HG03060 (cell line): ENCODE results near the gene SON.
"Not testable (repeated sequence)": the region's sequence is repeated elsewhere in the genome, so short reads cannot be mapped to it uniquely, and the experiment has no call there.

Experiments
- ATAC-seq: cut with Tn5 transposase; IDR thresholded peaks from one replicate; pipeline ENCODE4 v1.9.1; 2021; ENCODE audit warnings: low read depth, moderate number of reproducible peaks; ENCODE audit not compliant: unreplicated experiment

SON gene

DNA sequence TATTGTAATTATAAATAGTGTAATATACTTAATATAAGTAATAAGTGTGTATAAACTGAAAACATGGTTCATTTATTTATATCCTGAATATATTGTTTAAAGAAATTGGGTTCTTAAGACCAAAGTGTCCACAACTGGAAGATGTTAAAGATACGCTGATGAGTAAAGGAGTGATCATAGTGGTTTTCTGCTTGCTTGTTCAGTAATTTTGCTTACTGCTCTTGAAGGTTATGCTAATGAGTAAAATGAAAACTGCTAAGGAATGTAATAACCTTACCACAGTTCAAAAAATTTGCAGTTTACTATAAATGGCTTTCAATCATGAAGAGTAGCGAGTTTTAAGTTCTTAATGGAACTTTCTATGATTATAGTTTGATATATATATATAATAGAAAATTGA, 23.7 kb downstream of the SON start:
- ATAC-seq, result no peak

DNA sequence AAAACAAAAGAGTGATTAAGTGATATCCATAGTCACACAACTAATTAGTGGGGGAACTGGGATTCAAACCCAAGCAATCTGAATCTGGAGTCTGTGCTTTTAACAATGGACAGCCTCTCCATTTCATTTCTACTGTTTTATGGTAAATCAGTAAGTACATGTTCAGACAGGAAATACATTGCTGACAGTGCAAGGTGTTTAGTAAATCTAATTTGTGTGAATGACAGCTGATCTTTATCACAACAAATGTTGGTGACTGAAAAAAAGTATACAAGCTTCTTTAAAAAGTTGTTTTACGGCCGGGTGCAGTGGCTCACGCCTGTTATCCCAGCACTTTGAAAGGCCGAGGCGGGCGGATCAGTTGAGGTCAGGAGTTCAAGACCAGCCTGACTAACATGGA, 25.1 kb downstream of the SON start:
- no peak for ATAC-seq

DNA sequence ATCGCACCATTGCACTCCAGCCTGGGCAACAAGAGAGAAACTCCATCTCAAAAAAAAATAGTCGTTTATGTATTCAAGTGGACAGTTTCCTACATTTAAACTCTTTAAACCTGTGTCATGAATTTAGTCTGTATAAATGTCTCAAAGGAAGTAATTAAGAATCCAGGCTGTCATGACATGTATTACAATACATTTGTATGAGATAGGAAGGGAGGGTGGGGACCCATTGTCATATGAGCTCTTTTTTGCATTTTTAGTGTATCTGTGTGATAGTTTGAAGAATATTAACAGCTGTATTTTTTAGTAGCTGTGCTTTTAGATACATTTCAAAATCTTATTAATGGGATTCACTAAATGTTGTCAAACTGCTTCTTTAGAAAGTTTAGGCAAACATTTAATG, 25.6 kb downstream of the SON start:
- no peak for ATAC-seq

GRCh38 chr21:33569991-33570390, 27.2 kb downstream of the SON start:
- ATAC-seq, result no peak

- ATAC-seq, result no peak
These were observed 29.5 kb downstream of the SON start for GRCh38 chr21:33572350-33572749.

DNA sequence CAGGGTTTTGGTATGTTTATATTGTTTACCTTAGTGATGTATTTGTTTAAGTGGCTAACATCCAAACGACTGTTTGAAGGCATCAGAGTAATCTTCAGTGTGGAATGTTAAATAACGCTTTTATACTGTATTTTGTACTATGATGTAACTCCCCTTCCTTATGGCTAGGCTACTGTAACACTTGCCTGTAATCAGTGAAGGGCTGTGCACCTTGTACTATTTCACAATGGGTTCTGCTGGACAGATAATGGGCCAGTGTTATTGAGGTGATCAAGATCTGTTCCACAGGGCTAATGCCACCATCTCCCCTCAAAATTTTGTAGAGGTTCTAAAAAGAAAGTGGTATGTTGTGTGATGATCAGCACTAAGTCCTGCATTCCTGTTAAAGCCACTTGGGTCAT, 33.9 kb downstream of the SON start:
- not testable (repeated sequence) for ATAC-seq

- ATAC-seq, result no peak
These were observed 35.4 kb downstream of the SON start for GRCh38 chr21:33578214-33578613.

DNA sequence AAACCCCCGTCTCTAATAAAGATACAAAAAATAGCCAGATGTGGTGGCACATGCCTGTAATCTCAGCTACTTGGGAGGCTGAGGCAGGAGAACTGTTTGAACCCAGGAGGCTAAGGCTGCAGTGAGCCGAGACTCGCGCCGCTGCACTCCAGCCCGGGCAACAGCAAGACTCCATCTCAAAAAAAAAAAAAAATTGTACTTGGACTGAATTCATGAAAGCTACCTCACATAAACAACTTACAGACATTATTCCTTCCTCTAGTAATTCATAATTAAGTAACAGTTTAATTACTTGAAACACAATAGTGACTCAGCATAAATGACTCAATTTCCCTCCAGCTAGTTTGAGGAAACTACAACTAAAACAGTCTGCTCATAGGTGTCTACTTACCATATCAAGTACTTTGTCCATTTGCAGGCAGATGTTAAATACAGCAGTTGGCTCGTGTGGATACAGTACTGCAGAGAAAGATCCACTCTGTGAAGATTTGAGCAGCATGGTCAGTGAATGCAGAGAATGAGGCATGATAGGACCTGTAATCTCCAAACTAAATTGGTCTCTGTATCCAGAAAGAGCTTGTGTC, 36.2 kb downstream of the SON start:
- no peak for ATAC-seq

GRCh38 chr21:33584455-33584854, 41.6 kb downstream of the SON start:
- ATAC-seq, result no peak

GRCh38 chr21:33586927-33587326, 44.1 kb downstream of the SON start:
- ATAC-seq, result no peak

GRCh38 chr21:33587792-33588484, 45.1 kb downstream of the SON start:
- ATAC-seq, result peak; percentile 19

DNA sequence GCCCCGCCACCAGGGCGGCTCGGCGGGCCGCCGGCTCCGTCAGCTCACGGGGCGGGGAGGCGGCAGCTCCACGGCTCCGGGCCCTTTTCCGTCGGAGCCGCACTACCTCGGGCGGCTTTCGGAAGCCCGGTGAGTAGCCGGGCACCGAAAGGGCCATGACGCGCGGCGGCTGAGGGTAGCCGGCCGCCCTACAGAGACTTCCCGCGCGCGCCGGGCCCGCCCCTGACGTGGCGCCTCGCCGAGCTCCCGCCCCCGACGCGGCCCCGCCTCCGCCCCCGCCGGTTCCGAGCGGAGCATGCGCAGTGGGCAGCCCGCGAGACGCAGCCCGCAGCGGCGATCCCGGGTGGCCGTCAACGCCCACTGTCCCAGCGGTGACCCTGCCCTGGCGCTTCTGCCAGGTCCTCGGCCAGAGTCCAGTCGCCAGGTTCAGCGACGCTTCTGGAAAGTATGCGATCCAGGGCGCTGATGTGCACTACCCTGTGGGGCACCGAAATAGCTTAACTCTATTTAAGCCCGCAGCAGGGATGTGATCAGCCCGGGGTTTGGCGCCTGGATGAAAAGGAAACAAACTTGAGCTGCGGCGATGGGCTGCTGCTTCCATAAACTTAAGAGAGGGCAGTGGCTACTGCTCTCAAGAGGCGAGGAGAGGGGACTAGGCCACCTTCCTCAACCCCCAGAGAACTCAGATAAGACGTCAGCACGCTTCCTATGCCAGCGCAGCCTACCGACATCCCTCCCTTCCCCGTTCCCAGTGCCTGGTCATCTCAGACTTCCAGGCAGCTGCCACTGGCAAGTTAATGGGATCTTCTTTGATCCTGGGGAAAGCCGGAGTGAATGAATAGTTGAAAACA, 45.9 kb downstream of the SON start, which contains the start of gene DONSON:
Gene DONSON, minus strand, starts transcription at position 200 of the 851 bp plus-strand sequence. Its CDS starts 43 bp downstream, at position 157.
- ATAC-seq, result peak; percentile 66

DNA sequence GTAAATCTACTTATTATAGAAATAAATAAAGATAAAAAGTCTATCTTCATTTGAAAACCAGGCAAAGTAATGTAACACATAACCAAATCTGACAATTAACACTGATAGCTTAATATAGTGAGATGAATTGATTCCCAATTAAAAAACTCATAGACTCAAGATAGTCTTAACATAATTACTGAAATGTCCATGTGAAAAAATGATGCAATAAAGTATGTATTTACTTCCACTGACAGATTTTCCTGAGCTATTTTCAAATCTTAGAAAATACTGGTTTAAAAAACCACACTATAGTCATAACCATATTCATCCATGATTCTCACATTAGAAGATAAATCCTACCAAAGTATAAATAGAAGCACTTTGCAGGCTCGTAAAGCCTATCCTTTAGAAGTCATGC, 55.2 kb downstream of the SON start:
- no peak for ATAC-seq

GRCh38 chr21:33608559-33608958, 65.7 kb downstream of the SON start:
- no peak for ATAC-seq

GRCh38 chr21:33611006-33611744, 68.3 kb downstream of the SON start:
- ATAC-seq, result no peak

DNA sequence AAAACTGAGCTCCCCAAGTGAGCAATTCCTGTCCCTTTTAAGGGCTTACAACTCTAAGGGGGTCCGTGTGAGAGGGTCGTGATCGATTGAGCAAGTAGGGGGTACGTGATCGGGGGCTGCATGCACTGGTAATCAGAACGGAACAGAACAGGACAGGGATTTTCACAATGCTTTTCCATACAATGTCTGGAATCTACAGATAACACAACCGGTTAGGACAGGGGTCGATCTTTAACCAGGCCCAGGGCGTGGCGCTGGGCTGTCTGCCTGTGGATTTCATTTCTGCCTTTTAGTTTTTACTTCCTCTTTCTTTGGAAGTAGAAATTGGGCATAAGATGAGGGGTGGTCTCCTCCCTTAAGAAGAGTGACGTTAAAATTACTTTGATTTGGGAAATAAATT, 74.7 kb downstream of the SON start:
- ATAC-seq, result not testable (repeated sequence)

DNA sequence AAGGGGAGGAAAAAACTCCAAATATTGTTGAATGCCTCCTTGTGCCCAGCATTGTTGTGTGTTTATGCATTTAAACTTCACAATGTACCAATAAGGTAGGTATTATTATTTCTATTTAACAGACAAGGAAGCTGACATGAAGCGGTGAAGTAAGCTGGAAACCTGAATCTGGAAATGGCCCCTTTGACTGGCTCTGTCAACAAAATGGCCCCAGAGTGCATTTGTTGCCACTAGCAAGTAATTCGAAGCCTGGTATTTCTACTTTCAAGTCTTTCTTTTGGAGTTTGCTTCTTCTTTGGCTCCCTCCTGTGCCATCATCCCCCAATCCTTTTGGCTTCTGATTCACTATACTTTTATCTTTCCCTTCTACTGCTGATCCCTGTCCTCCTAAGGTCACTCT, 75.6 kb downstream of the SON start:
- no peak for ATAC-seq

DNA sequence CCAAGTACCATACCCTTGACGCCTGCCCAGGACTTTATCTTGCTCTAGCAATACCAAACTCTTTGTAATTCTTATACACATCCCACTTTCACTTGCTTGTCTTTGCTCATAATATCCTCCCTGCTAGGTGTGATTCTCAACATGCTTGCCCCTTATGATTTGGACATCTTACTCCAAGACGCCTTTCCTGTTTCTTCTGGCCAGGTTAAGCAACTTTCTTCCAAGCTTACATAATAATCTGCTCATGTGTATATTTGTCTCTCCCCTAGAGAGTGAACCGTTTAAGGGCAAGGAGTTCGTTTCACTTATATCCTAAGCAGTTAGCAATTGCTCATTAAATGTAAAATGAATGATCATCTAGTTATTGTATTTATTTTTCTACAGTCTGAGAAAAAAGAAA, 76.9 kb downstream of the SON start:
- ATAC-seq, result no peak

DNA sequence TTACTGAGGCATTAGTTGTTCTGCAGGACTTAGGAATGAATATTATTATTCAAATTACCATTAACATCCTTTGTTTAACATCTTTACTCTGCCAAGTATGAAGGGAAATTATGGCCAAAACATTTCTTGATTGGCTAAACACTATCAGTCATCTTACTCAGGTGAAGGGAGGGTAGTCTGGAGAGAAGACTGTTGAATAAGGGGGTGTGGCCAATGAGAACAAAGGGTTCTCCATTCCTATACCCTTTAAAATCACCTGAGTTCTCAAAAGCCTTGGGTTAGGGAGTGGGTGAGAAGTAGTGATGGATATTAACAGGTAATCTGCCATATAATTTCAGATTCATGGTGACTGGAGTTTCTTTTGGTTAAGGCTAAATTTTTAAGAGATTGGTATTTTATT, 79.4 kb downstream of the SON start:
- ATAC-seq, result no peak

- not testable (repeated sequence) for ATAC-seq
These were observed 83.3 kb downstream of the SON start for GRCh38 chr21:33626151-33626550.
